GM23338 (cell line): ENCODE measurements around the gene VEGFB. TPM values are rescaled to one million over a fixed set of nuclear protein-coding genes. Genes with fewer than 3 reads are reported as not detected.

Experiments used
- ATAC-seq: fragments of 200-7000 bp; cut with Tn5 transposase; 3 replicates; pipeline ENCODE4 v1.9.1; 2020
- DNase-seq: peaks from one replicate; pipeline ENCODE4 v3.0.0-alpha.2; 2015; ENCODE audit warnings: low spot score
- H2AFZ ChIP-seq: fragments of 200-600 bp; sonication (generic); 2 replicates; pipeline ENCODE4 v1.8.0; 2016; ENCODE audit warnings: antibody characterized with exemption, mild to moderate bottlenecking, moderate library complexity
- H3F3A ChIP-seq: fragments of 200-600 bp; sonication (generic); replicated peaks from 2 replicates; pipeline ENCODE4 v1.8.0; 2017; ENCODE audit warnings: antibody characterized with exemption, mixed run types, low read depth
- H3K27ac ChIP-seq: fragments of 200-600 bp; sonication (generic); 2 replicates; pipeline ENCODE4 v1.6.1; 2016; ENCODE audit warnings: low read depth
- H3K27me3 ChIP-seq: fragments of 200-600 bp; sonication (generic); 2 replicates; pipeline ENCODE4 v1.8.0; 2016; ENCODE audit warnings: mild to moderate bottlenecking, mixed run types, moderate library complexity; ENCODE audit not compliant: insufficient read depth
- H3K36me3 ChIP-seq: fragments of 200-600 bp; sonication (generic); 2 replicates; pipeline ENCODE4 v1.8.0; 2016; ENCODE audit warnings: mild to moderate bottlenecking; ENCODE audit not compliant: insufficient read depth
- H3K4me1 ChIP-seq: fragments of 200-600 bp; sonication (generic); 2 replicates; pipeline ENCODE4 v1.8.0; 2016; ENCODE audit warnings: mild to moderate bottlenecking, moderate library complexity; ENCODE audit not compliant: insufficient read depth
- H3K4me2 ChIP-seq: fragments of 200-600 bp; sonication (generic); 2 replicates; pipeline ENCODE4 v1.7.1; 2017; ENCODE audit warnings: mixed run types
- H3K4me3 ChIP-seq: fragments of 200-600 bp; sonication (generic); 2 replicates; pipeline ENCODE4 v1.6.1; 2016; ENCODE audit warnings: mixed run types
- H3K79me2 ChIP-seq: fragments of 200-600 bp; sonication (generic); replicated peaks from 2 replicates; pipeline ENCODE4 v1.8.0; 2017; ENCODE audit warnings: mild to moderate bottlenecking; ENCODE audit not compliant: insufficient read depth
- H3K9me2 ChIP-seq: fragments of 200-600 bp; sonication (generic); 2 replicates; pipeline ENCODE4 v1.8.0; 2017; ENCODE audit not compliant: insufficient read depth
- H4K20me1 ChIP-seq: fragments of 200-600 bp; sonication (generic); replicated peaks from 2 replicates; pipeline ENCODE4 v1.8.0; 2017; ENCODE audit warnings: mild to moderate bottlenecking; ENCODE audit not compliant: insufficient read depth
- H3K27ac Mint-ChIP-seq: 2 replicates; pipeline ENCODE4 v1.8.0; 2020; ENCODE audit warnings: inconsistent platforms, mild to moderate bottlenecking, moderate library complexity, mixed read lengths
- H3K27me3 Mint-ChIP-seq: 3 replicates; pipeline ENCODE4 v1.8.0; 2022; ENCODE audit warnings: low read depth, mild to moderate bottlenecking, moderate library complexity, mixed read lengths, inconsistent platforms; ENCODE audit not compliant: insufficient read depth, poor library complexity
- H3K36me3 Mint-ChIP-seq: 3 replicates; pipeline ENCODE4 v1.8.0; 2021; ENCODE audit warnings: low read depth, mild to moderate bottlenecking, inconsistent platforms, moderate library complexity, mixed read lengths
- H3K4me1 Mint-ChIP-seq: 3 replicates; pipeline ENCODE4 v1.8.0; 2020; ENCODE audit warnings: mild to moderate bottlenecking, inconsistent platforms, mixed read lengths
- H3K4me3 Mint-ChIP-seq: 3 replicates; pipeline ENCODE4 v1.8.0; 2021; ENCODE audit warnings: moderate library complexity, mild to moderate bottlenecking, inconsistent platforms, mixed read lengths
- H3K9me3 Mint-ChIP-seq: 3 replicates; pipeline ENCODE4 v1.8.0; 2020; ENCODE audit warnings: moderate library complexity, mild to moderate bottlenecking, inconsistent platforms, mixed read lengths
- CREB1 ChIP-seq: fragments of 250-450 bp; sonication (Bioruptor Pico); IDR thresholded peaks from 2 replicates; pipeline ENCODE4 v1.5.0; 2020; ENCODE audit warnings: low read depth, mild to moderate bottlenecking, moderate library complexity
- CTCF ChIP-seq, 2 experiments: fragments of 200-600 bp in 1 of 2; sonication (generic) in 1 of 2; conservative IDR thresholded peaks; 2 replicates each; pipeline versions ENCODE4 v1.5.1 to v1.6.1; 2016 to 2017; ENCODE audit warnings: antibody characterized with exemption in 2 of 2, low read depth in 2 of 2, mild to moderate bottlenecking in 2 of 2, moderate library complexity in 1 of 2
- EZH2 ChIP-seq: fragments of 200-600 bp; sonication (generic); IDR thresholded peaks from one replicate; pipeline ENCODE4 v1.8.0; 2017; ENCODE audit warnings: antibody characterized with exemption, mild to moderate bottlenecking, low read depth; ENCODE audit not compliant: unreplicated experiment
- EZH2phosphoT487 ChIP-seq: fragments of 200-600 bp; sonication (generic); IDR thresholded peaks from one replicate; pipeline ENCODE4 v1.8.1; 2018; ENCODE audit warnings: antibody characterized with exemption; ENCODE audit not compliant: unreplicated experiment
- NANOG ChIP-seq: IDR thresholded peaks from 2 replicates; pipeline ENCODE4 v1.6.1; 2016; ENCODE audit warnings: antibody characterized with exemption, borderline replicate concordance
- POLR2AphosphoS5 ChIP-seq: IDR thresholded peaks from 2 replicates; pipeline ENCODE4 v1.6.1; 2016; ENCODE audit warnings: antibody characterized with exemption, low read depth
- REST ChIP-seq: IDR thresholded peaks from one replicate; pipeline ENCODE4 v1.6.1; 2018; ENCODE audit warnings: antibody characterized with exemption; ENCODE audit not compliant: unreplicated experiment
- STAT1 ChIP-seq: IDR thresholded peaks from one replicate; pipeline ENCODE4 v1.6.1; 2016; ENCODE audit warnings: antibody characterized with exemption; ENCODE audit not compliant: unreplicated experiment
- ZNF114 ChIP-seq: fragments of 250-450 bp; sonication (Bioruptor Pico); IDR thresholded peaks from 2 replicates; pipeline ENCODE4 v1.5.0; 2020; ENCODE audit warnings: mild to moderate bottlenecking, moderate library complexity
- ZNF331 ChIP-seq: fragments of 250-450 bp; sonication (Bioruptor Pico); IDR thresholded peaks from 2 replicates; pipeline ENCODE4 v1.5.0; 2020; ENCODE audit warnings: low read depth, mild to moderate bottlenecking, moderate library complexity
- polyA plus RNA-seq: library from polyadenylated mRNA; unstranded; fragments of >200 nt; fragmentation: Nextera tagmentation; extraction: Ambion mirVana; gene quantifications from 2 replicates; pipeline ENCODE4 v1.2.1, GENCODE V29; 2016
- total RNA-seq: library from RNA; depleted of rRNA; stranded (reverse); fragments of >200 nt; shearing (Covaris generic); gene quantifications from 2 replicates; pipeline ENCODE4 v1.2.3, GENCODE V29; 2014
- TF ChIP-seq, protein P1 (sequence below): IDR thresholded peaks from 2 replicates; pipeline ENCODE4 v1.6.1; 2016; ENCODE audit warnings: antibody characterized with exemption

VEGFB gene
- total and polyA plus RNA-seq, 2 experiments from 2014 or later = 20.8 to 25.8 TPM

DNA sequence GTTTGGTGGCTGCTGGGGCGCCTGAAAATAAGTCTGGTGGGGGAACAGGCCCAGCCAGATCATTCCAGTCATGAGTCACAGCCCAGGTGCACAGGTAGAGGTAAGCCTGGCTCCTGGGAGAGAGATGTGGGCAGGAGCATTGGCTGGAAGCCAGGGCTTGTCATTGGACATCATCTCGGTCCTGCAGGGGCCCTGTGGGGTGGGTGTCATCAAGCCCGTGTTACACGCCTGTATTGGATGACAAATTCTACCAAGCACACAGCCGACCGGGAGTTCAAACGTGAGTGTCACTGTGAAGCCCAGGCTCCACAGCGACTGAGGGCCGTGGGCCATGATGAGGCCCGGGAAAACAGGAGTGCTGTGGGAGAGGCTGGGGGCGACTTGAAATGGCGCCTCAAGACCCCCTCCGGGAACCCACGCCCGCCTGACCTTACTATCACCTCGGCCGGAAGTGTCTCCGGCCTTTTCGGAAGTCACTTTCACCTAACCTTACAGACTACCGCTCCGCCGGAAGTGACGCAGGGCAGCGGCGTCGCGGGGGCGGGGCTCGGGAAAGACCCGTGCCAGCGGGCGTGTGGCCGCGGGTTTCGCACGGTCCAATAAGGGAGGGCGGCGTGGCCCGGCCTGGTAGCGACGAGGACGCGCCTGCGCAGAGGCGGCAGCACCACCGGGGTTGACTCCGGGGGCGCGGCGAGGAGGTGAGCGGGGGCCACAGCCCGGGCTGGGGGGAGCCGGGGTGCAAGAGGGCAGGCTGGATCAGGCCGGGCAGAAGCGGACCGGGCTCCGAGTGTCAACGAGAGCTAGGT is 6.3 kb downstream of the VEGFB start, which contains the start of gene FKBP2:
FKBP2 (plus strand) TSS at position 661 of the 806 bp plus-strand sequence. CDS start 1,293 bp downstream, outside the sequence.
- DNase-seq = peak; percentile 98
- H3K4me3 Mint-ChIP-seq = peak within 1 kb of the TSS; percentile 93
- peaks cover 19% of the 10 kb centered on the region for H3K79me2 ChIP-seq
- no peaks in the 10 kb centered on the region for H3K36me3 ChIP-seq
- no peaks in the 10 kb centered on the region for H3K27me3 ChIP-seq
- peaks cover 24% of the 10 kb centered on the region for H3K36me3 Mint-ChIP-seq
- H3K27ac ChIP-seq = peak within 1 kb of the TSS; percentile 94; the same call in 1 of the 2 replicates
- peak within 1 kb of the TSS; percentile 97 for H3K4me3 ChIP-seq
- peaks cover 17% of the 10 kb centered on the region; the same call in 1 of the 2 replicates for H3K4me1 ChIP-seq
- H3K9me2 ChIP-seq = no peaks in the 10 kb centered on the region
- peaks cover 26% of the 10 kb centered on the region for H3F3A ChIP-seq
- no peak within 1 kb of the TSS; the same call in 1 of the 2 replicates for H2AFZ ChIP-seq
- peaks cover 27% of the 10 kb centered on the region for H3K4me1 Mint-ChIP-seq
- peak within 1 kb of the TSS; percentile 98 for H3K27ac Mint-ChIP-seq
- H3K9me3 Mint-ChIP-seq = no peaks in the 10 kb centered on the region
- peaks cover 28% of the 10 kb centered on the region for H3K27me3 Mint-ChIP-seq
- peak; percentile 95 for TF ChIP-seq POLR2AphosphoS5
- peak; percentile 93 for TF ChIP-seq CREB1 (CRISPR knock-in tag)
- TF ChIP-seq, protein P1, sequence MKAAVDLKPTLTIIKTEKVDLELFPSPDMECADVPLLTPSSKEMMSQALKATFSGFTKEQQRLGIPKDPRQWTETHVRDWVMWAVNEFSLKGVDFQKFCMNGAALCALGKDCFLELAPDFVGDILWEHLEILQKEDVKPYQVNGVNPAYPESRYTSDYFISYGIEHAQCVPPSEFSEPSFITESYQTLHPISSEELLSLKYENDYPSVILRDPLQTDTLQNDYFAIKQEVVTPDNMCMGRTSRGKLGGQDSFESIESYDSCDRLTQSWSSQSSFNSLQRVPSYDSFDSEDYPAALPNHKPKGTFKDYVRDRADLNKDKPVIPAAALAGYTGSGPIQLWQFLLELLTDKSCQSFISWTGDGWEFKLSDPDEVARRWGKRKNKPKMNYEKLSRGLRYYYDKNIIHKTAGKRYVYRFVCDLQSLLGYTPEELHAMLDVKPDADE = peak; percentile 60; the same call in 1 of the 2 replicates
- no peak for TF ChIP-seq EZH2phosphoT487
- no peaks in the 10 kb centered on the region; the same call in 1 of the 2 replicates for H4K20me1 ChIP-seq
- H3K4me2 ChIP-seq = peak within 1 kb of the TSS; percentile 96
- peak; percentile 48 for ATAC-seq

DNA sequence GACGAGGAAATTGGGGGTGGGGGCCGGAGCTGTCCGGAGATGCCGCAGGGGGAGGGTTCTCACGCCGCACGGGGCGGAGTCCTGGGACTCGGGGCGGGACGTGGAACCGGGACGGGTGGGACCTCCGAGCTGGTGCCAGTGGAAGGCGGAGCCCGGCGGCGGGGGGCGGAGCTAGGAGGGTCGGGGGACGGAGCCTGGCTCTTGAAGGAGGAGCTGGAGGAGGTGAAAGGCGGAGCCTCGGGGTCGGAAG is 6.8 kb downstream of the VEGFB start:
- Mint-ChIP-seq H3K27ac (peak overlapping the region; percentile 98), H3K4me1 (peaks cover 27% of the 10 kb centered on the region), H3K9me3 (no peaks in the 10 kb centered on the region), H3K4me3 (peak overlapping the region; percentile 93), H3K36me3 (peaks cover 24% of the 10 kb centered on the region), H3K27me3 (peaks cover 30% of the 10 kb centered on the region)
- ATAC-seq (peak; percentile 62), DNase-seq (no peak)
- peaks cover 28% of the 10 kb centered on the region for H3F3A ChIP-seq
- peak overlapping the region; percentile 97 for H3K4me3 ChIP-seq
- H3K27me3 ChIP-seq = no peaks in the 10 kb centered on the region
- peaks cover 17% of the 10 kb centered on the region; the same call in 1 of the 2 replicates for H3K4me1 ChIP-seq
- H3K4me2 ChIP-seq = peak overlapping the region; percentile 96
- H3K9me2 ChIP-seq = no peaks in the 10 kb centered on the region
- no peaks in the 10 kb centered on the region for H3K36me3 ChIP-seq
- H4K20me1 ChIP-seq = no peaks in the 10 kb centered on the region; the same call in 1 of the 2 replicates
- H3K79me2 ChIP-seq = peaks cover 25% of the 10 kb centered on the region
- H2AFZ ChIP-seq = no peak overlapping the region; the same call in 1 of the 2 replicates
- peak overlapping the region; percentile 94; the same call in 1 of the 2 replicates for H3K27ac ChIP-seq
- TF ChIP-seq NANOG = no peak
- TF ChIP-seq ZNF114 (CRISPR knock-in tag) = no peak
- no peak for TF ChIP-seq EZH2phosphoT487
- no peak for TF ChIP-seq STAT1
- TF ChIP-seq POLR2AphosphoS5 = no peak
- no peak for TF ChIP-seq ZNF331 (CRISPR knock-in tag)
- TF ChIP-seq REST = no peak
- TF ChIP-seq CREB1 (CRISPR knock-in tag) = no peak
- TF ChIP-seq CTCF (conservative IDR thresholded peaks at IDR 0.05; ENCODE audit: low read depth in 2 of 2) = no peak
- no peak for TF ChIP-seq EZH2
